HG03139 (cell line): ENCODE results near the gene USP49.
"Not testable (repeated sequence)": the region's sequence is repeated elsewhere in the genome, so short reads cannot be mapped to it uniquely, and the experiment has no call there.

Source experiments
- ATAC-seq: cut with Tn5 transposase; IDR thresholded peaks from one replicate; pipeline ENCODE4 v1.9.1; 2021; ENCODE audit not compliant: unreplicated experiment

USP49 gene

DNA sequence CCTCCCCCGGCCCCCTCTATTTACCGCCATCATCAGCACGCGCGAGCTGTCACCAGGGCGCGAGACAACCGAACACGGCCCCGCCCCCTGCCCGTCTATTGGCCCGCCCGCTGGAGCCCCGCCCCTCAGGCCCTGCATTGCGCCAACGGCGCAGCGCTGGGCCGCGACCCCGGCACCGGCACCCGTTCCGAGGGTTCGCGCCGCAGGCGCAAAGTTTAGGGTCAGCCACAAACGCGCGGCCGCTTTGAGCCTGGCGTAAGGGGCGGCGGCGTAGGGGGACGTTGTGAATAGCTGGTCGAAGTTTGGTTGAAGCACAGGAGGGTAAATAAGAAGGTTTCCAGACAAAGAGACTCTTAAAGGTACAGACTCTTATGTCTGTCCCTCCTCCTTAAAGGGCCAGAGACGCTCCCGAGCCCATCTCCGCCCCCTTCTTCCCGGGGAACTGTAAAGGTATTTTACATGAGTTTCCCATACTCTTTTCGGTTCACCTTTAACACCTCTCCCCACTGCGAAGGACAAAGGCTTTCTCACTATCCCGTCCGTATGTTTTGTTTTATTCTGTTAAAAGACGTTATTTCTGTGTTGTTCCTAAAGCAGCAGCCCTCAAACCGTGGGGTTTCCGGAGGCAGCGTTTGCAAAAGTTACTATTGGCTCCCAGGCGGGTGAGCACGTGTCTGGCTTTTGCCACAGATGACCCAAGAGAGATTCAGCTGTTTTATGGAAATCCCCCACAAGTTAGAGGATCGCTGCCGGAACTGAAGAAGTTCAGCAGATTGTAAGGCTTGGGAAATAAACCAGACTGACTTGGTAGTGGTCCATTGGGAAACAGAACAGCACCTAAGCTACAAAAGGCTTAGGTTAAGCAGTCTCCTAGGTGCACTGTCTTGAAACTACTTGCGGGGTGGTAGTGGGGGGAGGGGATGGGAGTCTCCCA is at the start of gene USP49:
Gene USP49, minus strand, starts transcription at position 76 of the 934 bp plus-strand sequence. CDS start 88,392 bp downstream, outside the sequence.
- ATAC-seq = peak; percentile 72

DNA sequence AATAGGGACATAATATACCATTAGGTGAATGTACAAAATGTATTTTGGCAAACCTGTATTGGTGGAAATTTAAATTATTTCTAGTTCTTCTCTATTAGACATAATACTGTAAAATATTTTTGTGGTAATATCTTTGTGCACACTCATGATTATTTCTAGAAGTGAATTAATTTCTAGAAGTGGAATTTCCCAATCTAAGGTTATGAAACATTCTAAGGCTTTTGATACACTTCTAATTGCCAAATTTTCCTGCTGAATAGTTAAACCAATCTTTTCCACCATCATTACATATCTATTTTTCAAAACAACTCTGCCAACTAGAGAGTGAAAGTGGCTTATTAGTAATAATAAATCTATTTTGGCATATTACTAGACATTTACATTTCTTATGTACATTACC is 48.3 kb upstream of the USP49 start:
- ATAC-seq = no peak

DNA sequence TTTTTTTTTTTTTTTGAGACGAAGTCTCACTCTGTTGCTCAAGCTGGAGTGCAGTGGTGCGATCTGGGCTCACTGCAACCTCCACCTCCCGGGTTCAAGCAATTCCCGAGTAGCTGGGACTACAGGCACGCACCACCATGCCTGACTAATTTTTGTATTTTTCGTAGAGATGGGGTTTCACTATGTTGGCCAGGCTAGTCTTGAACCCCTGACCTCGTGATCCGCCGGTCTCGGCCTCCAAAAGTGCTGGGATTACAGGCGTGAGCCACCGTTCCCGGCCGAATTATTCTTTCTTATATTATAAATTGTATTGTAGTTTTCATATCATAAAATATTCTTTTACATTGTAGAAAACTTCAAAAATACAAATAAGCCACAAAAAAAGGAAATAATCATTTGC is 47.7 kb upstream of the USP49 start:
- not testable (repeated sequence) for ATAC-seq

DNA sequence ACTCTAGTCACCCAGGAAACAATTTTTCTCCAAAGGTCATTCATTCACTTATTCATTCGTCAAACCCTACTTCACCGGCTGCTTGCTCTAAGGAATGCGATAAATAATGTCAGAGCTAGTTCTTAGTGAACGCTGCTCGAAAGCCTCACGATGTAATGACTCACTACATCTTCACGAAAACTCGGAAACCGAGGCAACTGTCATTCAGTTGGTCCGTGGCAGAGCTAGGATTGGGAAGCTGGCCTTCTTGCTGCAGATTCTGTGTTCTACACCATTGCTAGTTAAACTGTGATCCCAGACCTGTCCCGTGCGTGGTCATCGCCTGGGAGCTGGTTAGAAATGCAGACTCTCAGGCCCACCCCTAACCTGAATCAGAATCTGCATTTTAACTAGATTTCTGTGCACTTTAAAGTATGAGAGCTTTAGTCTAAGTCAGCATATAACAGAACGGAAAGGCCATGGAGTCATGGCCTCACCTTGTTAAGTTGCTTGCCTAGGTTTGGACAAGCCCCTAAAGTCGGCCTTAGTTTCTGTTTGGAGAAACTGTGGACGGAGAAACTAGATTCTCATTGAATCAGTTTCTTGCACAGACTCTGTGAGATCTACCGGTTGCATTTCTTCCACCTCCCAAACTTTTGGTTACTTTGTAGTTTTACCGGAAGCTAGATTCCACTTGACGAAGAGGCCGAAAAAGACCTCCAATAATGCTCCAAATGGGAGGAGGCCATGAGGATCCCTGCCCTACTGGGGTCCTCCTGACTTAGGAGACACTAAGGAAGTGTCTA is 47.1 kb upstream of the USP49 start:
- no peak for ATAC-seq

DNA sequence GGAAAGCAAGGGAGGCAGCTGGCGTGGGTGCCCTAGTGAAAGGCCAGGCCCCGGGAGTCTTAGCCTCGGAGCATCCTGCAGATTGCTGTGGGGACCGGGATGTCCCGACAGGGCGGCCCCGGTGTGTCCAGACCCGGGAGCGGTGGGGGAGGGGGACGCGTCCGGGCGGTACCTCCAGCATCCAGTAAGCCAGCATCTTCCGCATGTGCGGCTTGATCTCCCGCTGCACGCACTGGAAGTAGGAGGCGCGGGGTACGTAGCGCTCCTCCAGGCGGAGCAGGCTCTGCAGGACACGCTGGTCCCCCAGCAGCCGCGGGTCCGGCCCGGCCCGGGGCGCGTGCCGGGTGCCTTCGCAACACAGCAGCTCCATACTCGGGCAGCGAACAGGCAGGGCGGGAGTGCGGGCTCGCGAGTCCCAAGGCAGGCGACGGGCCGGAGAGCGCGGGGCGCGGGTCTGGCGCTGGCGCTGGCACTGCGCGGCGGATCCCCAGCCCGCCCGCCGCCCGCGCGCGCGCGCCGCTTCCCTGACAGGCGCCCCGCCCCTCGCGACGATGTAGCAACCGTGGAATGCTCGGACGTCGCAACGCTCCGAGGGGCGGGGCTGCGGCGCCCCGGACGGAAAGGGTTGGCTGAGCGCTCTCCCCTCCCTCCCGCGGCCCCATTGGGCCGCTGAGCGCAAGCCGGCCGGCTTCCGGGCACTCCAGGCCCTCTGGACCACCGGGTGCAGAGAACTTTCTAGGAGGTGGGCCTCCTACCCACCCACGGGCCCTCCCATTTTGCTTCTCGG is 46.3 kb upstream of the USP49 start, which contains the start of gene CCND3:
Gene CCND3, minus strand, starts transcription at position 529 of the 787 bp plus-strand sequence. Its CDS starts 159 bp downstream, at position 370.
- ATAC-seq = peak; percentile 77

DNA sequence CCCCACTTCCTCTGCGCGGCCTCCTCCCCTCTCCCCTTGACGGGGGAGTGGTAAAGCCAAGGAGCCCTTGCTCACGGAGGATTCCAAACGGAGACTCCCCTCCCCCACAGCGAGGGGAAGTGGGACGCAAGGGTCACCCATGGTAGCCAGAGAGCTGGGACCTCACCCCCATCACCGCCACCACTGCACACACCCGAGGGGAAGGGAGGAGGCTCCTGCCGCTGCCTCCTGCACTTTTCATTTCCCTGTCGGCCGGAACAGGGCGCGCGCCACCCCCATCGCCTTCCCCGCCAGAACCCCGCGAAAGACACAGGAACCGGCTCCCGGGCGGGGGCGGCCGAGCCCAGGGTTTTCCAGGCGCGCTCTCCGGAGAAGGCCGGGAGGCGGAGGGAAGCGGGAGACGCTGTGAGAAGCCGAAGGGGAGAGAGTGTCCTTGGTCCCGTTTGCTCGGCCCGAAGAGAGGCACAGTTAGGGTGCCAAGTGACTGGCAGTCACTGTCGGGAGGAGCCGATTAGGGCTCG is 45.6 kb upstream of the USP49 start:
- peak; percentile 1 for ATAC-seq

DNA sequence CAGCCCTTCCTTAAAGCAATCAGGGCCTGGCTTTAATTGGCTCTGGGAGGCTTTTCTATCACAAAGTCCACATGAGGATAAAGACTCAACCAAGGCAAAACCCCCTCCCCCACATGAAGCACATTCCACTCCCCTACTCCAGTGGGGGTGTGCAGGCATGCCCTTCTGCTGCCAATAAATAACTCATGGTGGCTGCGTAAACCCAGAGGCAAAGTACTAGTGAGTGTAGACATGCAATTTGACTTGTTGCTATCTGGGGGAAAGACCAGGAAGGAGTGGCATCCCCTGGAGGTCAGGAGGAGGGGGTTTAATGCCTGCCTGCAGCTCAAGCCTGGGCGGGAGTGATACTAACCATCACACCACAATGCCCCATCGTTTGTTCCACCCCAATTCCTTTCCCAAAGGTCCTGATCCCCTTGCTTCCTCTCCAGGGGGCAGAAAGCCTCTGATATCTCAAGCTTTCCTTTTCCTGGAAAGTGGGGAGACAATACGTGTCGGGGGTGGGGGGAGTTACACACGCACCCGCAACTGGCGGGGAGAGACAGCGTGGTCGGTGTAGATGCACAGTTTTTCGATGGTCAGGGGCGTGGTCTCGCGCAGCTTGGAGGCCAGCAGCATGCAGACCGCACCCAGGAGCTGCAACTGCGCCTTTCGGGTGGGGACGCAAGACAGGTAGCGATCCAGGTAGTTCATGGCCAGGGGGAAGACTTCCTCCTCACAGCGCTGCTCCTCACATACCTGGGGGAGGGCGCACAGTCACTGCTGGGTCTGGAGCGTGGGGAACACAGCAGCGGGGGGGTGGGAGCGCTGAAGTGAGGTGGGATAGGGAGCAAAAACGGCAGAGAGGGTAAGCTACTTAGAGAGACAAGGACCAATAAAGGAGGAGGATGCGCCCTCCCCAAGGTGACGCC is 44.9 kb upstream of the USP49 start:
- ATAC-seq = no peak

DNA sequence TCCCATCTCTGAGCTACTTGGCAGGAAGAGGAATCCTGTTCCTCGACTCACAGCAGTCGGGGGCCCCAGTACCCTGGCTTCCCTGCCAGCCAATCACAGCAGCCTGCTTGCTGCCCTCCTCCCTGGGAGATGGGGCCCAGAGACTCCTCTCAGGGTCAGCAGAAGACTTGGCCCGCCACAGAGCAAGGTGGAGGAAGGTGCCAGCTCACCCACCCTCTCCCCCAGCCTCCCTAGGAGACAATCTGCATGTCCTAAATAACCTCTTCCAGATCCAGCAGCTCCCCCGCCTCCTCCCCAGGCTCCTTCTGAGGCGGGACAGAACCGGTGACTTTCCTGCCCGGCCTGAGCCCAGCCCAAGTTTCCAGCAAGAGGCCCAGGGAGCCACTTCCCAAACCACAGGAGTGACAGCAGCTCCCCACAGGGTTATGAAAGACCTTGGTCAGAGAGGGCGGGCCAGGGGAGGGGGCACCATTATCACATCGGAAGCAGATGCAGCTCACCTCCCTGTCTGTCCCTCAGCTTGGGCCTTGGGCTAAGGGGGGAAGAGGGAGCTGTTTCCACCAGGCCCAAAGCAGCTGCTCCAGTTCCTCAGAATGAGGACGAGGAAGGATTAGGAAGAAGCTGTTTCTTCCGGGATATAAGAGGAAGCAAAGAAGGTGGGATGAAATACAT is 44.1 kb upstream of the USP49 start:
- no peak for ATAC-seq

DNA sequence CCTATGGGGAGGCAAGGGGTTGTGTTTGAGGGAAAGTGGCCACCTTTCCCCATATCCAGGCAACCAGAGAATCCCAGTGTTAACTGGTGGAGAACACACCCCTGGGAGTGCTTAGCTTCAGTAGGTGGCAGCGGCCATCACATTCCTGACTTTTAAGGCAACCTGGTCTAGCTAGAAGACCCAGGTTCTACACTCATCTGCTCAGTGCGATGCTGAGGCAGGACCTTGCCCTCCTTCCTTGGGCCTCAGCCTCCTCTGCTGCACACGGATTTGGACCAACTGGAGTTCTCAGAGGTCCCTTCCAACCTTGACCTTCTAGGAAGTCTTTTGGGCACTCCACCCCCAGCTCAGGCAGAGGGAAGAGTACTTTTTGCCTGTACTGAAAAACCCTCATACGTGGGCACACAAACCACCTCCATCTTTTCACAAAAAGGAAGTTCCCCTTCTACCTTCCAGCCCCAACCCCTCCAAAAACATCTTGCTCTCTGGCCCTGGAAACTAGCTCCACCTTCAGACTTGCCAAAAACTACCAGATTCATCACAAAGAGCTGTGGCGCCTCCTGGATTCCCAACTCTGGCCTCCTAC is 43.5 kb upstream of the USP49 start:
- ATAC-seq = no peak

DNA sequence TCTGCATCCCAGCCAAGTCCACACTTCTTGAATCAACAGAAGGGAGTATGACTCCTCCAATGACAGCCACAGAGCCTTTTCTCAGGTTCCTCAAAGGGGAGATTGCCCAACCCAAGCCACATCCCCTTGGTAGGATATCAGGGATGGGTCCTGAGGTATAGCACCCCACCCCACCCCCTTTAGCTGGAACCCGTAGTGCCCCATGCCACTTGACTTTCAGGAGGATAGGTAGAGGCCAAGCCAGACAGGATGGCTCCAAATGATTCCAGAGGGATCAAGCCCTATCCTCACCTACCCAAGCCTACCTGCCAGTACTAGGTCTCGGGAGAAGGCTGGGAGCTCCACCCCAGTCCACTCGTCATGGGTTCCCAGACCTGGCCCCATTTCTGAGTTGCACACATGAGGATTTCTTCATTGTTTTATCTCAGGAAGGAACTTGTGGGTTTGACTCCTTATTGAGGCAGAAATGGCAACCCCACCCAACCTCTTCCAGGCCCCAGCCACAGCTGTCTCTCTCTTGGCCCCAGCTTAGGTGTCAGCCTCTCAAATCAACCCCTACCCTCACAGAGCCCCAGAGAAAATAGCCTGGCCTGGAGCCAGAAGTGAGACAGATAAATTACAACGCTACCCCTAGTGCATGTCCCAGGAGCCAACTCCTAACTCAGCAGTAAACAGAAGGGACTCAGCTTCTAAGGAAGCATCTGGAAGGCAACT is 42.8 kb upstream of the USP49 start:
- no peak for ATAC-seq

DNA sequence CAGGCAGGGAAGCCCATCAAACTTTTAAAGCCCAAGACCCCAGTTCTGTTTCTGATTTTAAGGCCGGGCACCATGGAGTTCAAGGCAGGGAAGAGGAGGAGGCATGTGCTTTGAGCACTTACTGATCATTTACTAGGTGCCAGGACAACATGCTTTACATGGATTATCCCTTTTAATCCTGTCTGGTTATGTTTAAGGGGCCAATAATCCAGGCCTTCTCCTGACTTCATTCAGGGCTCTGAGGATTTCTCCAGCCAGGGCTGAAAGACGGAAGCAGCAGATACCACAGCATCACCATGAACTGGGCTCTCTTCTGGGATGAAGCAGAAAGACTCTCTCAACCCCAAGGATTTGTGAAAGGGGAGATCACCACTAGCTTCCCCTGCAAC is 42.3 kb upstream of the USP49 start:
- ATAC-seq = no peak

DNA sequence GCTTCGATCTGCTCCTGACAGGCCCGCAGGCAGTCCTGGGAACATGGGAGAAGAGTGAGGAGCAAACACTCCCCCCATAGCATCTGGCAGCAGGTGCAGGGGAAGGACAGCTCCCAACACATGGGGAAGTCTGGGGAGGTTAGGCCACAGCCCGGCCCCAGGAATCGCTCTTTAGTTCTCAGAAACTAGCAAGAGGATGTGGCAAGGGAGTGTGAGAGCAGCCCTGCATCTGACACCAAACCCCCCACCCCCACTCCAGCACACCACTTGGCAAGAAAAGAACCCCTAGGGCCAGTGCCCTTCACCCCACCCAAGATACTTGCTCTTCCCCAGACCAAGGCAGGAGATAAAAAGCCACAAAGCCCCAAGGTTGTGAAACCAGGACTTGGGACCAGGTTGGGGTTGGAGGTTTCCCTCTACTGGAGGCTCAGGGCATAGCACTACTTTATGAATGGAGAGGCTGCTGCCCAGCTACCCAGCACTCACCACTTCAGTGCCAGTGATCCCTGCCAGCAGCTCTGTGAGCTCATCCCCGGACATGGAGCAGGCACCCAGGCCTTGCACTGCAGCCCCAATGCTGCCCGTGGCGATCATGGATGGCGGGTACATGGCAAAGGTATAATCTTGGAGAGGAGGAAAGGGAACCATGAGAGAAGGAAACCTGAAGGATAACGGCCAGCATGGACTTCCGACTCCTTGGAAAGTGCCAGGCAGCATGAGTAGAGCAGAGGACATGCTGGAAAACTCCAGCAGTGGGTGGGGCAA is 41.1 kb upstream of the USP49 start:
- peak; percentile 53 for ATAC-seq

DNA sequence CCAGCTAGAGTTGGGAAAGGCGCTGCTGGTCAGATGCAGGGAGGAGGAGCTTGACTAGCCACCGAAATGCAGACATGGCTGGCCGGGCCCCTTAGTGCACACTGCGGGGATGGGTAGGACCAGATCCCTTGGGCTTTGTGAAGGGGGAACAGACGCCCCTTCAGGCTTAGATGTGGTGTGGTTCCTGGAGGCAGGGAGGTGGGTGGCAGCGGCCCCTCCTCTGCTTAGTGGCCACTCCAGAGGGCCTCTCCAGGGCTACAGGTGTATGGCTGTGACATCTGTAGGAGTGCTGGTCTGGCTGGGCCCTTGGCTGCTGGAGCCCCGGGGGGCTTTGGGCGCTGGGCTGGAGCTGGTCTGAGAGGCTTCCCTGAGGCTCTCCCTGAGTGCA is 40.5 kb upstream of the USP49 start:
- ATAC-seq = no peak

DNA sequence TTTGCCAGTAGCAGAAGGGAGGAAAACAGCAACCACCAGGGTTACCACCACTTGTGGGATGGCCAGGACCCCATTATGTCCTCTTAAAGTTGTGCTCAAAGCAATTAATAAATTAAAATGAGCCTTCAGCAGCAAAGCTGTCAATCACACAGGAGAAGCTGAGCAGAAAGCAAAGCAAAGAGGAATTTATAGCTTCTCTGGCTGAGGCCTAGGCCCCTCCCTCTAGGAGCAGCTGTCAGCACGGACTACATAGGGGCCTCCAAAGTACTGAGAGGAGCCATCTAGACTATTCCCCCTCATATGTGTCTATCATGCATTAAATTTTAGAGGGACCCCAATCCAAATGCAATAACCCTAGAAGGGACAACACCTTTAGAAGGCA is 40.0 kb upstream of the USP49 start:
- no peak for ATAC-seq

DNA sequence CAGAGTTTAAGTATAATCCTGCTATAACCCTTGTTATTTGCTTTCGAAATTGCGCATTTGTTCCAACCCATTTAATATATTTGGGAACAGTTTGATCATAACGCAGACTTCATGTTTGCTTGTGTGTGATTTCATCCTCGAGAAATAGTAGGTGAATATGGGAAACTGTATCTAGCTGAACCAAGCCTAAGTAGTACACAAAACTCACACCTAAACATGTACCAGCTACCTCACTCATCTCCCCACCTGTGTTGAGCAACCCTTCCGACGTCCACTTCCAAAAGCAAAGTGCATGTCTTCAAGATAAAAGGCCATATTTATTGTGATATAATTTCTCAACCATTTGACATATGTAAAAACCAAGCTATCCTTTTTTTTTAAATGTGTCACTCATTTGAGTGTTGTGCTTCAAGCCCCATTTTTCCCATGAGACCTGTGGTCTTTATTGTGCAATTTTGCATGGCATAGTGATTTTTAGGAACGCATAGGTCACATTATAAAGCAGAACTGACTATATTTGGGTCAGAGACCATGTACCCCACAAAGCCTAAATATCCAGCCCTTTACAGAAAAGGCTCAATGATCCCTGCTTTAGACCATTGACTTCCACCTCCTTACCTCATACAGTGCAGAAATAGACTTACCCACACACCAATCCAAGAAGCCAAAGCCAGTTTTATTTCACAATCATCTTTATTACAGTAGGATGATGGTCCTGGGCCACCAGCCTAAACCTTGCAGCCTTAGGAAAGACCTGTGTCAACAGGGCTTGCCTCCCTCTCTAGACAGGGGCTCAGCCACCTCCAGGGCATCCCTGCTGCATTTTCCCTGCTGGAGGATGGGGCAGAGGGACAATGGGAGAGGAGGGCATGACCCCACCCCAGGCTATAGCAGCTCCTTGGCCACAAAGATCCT is 39.4 kb upstream of the USP49 start:
- ATAC-seq = no peak

DNA sequence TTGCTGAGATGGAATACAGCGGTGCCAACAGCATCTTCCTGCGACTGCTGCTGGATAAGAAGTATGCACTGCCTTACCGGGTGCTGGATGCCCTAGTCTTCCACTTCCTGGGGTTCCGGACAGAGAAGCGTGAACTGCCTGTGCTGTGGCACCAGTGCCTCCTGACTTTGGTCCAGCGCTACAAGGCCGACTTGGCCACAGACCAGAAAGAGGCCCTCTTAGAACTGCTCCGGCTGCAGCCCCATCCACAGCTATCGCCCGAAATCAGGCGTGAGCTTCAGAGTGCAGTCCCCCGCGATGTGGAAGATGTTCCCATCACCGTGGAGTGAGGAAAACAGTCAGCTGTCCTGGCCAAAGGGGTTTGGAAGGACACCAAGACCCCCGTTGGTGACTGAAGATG is 37.2 kb upstream of the USP49 start:
- no peak for ATAC-seq

DNA sequence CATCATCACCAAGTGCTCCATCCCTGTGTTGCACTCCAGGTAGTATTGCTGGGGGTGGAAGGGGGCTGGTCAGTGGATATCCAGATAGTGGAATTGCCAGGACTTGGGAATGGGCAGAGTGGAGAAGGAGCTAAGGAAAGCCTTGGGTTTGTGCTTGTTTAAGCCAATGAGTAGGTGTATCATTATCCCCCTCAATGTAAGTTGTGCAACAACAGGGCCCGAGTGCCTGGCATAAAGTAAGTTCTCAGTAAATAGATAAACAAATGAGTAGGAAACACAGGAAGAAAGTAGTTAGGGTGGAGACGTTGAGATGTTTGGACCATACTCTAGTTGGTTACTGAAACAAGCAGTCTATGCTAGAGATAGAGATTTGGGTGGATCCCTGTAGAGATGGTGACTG is 36.6 kb upstream of the USP49 start:
- ATAC-seq = no peak
